H54 (cell line): ENCODE results near the gene S1PR1.
"Not testable (repeated sequence)": the region's sequence is repeated elsewhere in the genome, so short reads cannot be mapped to it uniquely, and the experiment has no call there.

Experiments
- DNase-seq: peaks from one replicate; pipeline ENCODE4 v3.0.0; 2011; ENCODE audit warnings: low spot score, mixed read lengths; ENCODE audit not compliant: insufficient read length
- FAIRE-seq: peaks from 3 replicates; lab custom pipeline; 2011; peaks lifted over from hg19 to GRCh38; lab: Jason Lieb, UNC
- POLR2A ChIP-seq: IDR thresholded peaks from 2 replicates; pipeline ENCODE4 v1.6.1; 2011; ENCODE audit warnings: low read depth, mild to moderate bottlenecking, low read length

Gene S1PR1

GRCh38 chr1:101207891-101208290 lies 28.9 kb upstream of the S1PR1 start:
- no peak for DNase-seq
- peak; percentile 67 for FAIRE-seq
- TF ChIP-seq POLR2A: no peak

DNA sequence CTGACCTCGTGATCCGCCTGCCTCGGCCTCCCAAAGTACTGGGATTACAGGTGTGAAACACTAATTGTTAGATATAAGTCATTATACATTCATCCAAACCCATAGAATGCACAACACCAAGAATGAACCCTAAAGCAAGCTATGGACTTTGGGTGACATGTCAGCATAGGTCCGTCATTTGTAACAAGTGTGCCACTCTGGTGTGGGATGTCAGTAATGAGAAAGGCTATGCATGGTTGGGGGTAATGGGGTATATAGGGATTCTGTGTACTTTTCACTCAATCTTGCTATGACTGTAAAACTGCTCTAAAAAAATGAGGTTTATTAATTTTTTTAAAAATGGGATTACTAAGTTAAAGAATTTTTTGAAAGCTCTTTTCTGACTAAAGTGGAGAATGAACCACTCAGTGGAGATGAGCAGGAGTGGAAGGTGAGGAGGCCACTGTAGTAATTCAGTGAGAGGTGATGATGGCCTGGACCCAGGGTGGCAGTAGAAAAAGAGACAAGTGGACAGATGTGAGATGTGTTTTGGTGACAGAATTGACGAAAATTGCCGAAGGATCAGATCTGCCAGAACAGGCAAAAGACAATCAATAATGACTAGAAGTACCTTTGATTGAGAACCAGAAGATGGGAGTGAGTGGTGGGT lies 21.3 kb upstream of the S1PR1 start:
- DNase-seq (no peak), FAIRE-seq (no peak)
- TF ChIP-seq POLR2A: no peak

DNA sequence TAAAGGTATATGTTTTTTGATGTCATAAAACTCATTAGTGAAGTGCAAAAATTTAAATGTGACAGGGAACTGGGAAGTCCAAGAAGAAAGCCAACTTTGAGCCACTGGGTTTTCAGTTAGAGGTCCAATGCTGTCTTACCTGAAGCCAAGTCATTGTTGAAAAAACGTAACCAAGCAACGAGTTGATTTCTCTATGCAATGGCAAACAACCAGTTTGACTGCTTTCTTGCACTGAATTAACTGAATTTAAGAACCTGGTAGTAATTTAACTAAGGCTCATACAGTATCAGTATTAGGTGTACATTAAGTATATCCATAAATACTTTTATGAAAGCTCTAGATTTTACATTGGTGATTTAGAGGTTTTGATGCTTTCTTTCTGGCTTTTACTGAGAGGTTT lies 20.2 kb upstream of the S1PR1 start:
- TF ChIP-seq POLR2A: no peak
- FAIRE-seq: no peak
- DNase-seq: no peak

DNA sequence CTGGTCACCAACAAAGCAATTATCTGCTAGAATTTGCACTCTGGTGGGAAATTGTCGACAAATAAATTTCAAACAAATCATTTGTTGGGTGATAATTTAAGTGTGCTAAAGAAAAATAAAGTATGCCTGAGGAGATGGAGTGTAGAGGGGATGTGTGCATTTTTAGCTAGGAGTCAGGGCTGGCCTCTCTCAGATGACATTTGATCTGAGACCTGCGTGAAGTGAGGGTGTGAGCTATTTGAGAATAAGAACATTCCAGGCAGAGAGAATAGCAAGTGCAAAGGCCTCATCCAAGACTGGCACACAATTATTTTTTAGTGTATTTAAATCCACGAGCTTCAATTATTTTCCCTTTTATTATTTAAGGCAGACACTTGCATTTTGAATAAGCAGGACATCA lies 19.7 kb upstream of the S1PR1 start:
- no peak for TF ChIP-seq POLR2A
- FAIRE-seq (no peak), DNase-seq (no peak)

- DNase-seq, FAIRE-seq: not testable (repeated sequence)
Observed at GRCh38 chr1:101218968-101219367, 17.9 kb upstream of the S1PR1 start.

- no peak for FAIRE-seq
- no peak for DNase-seq
Observed at GRCh38 chr1:101219924-101220870, 16.6 kb upstream of the S1PR1 start.

DNA sequence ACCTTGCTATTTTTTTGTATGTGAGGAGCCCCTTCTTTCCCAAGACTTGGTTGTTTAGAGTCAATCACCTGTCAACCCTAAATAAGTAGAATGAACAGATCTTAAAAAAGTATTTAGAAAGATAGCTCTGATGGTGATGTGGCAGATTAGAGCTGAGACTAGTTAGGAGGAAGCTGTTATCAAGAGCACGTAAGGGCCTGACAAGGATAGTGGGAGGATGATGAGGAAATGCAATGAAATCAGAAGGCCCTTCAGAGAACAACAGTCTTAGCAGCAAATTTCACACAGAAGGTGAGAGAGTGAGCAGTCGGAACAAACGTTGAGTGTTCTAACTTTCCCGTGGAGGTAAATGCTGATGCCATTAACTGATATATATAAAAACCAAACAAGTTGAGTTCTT lies 15.9 kb upstream of the S1PR1 start:
- FAIRE-seq (no peak), DNase-seq (no peak)
- TF ChIP-seq POLR2A: no peak

More at GRCh38 chr1:101219924-101220870, 16.6 kb upstream of the S1PR1 start:
- no peak for TF ChIP-seq POLR2A

DNA sequence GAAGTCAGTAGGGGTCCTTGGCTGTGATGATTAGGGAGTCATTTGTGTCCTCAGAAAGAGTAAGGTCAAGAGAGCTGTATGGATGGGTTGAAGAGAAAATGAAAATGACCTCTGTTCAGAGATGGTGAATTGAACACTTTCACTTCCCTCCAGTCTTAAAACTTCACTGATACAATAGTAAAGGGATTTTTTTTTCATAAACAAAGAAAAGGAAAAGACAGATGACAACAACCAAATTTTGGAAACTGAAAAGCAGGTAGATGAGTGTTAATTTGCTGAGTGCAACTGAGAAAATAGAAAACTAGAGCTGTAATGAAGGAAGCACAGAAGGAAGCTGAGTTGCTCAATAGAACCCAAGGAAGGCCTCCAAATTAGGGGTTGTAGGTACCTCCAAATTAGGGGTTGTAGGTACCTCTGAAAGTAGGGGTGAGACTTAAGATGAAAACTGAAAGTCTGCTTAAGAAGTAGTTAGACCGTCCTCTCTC lies 14.8 kb upstream of the S1PR1 start:
- no peak for TF ChIP-seq POLR2A
- peak; percentile 78 for FAIRE-seq
- DNase-seq: no peak

GRCh38 chr1:101227837-101228236 lies 9.0 kb upstream of the S1PR1 start:
- FAIRE-seq (no peak), DNase-seq (no peak)
- no peak for TF ChIP-seq POLR2A

- no peak for DNase-seq
- peak; percentile 61 for FAIRE-seq
- no peak for TF ChIP-seq POLR2A
Observed at GRCh38 chr1:101228424-101229134, 8.2 kb upstream of the S1PR1 start.

- not testable (repeated sequence) for DNase-seq, FAIRE-seq
Observed at GRCh38 chr1:101232182-101232581, 4.6 kb upstream of the S1PR1 start.

- no peak for TF ChIP-seq POLR2A
- DNase-seq: no peak
- no peak for FAIRE-seq
Observed at GRCh38 chr1:101233495-101233894, 3.3 kb upstream of the S1PR1 start.

GRCh38 chr1:101235216-101235695 lies 1.6 kb upstream of the S1PR1 start:
- DNase-seq: no peak
- no peak for TF ChIP-seq POLR2A
- no peak for FAIRE-seq
